GM13976 (cell line): ENCODE data around the gene RHOU.

Source experiments
- DNase-seq: peaks from one replicate; pipeline ENCODE4 v3.0.0; 2012; ENCODE audit warnings: low spot score
- in situ Hi-C: fragments of 300-500 bp; cut with MboI; formaldehyde crosslinking; loops from one replicate; pipeline ENCODE4 v1.12.0; 2022; ENCODE audit warnings: low sequenced_read_pairs, mixed read lengths, inconsistent platforms; ENCODE audit not compliant: unreplicated experiment
- TF ChIP-seq, protein P1 (sequence below): IDR thresholded peaks from 2 replicates; pipeline ENCODE4 v1.5.1; 2012; ENCODE audit warnings: borderline replicate concordance, mild to moderate bottlenecking; ENCODE audit not compliant: insufficient read depth; ENCODE audit errors: extremely low read depth, missing control alignments, control extremely low read depth

RHOU gene

DNA sequence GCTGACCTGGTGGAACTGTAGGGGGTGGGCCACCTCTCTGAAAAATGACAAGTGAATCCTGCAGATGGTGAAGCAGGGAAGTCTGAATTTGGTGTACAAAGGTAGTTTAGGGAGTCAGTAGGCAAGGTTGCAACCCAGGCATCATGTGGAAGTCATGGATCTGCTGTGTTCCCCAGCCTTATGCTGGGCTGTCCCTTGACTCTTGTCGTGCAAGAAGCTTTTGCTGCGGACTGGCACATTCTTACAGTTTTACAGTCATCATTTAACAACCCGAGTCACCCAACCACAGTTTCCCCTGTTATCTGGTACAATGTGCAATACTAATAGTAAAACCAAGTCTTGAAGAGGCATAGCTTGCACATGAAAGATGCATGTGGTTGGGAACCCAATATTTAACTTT, 13.2 kb downstream of the RHOU start:
- TF ChIP-seq, protein P1, sequence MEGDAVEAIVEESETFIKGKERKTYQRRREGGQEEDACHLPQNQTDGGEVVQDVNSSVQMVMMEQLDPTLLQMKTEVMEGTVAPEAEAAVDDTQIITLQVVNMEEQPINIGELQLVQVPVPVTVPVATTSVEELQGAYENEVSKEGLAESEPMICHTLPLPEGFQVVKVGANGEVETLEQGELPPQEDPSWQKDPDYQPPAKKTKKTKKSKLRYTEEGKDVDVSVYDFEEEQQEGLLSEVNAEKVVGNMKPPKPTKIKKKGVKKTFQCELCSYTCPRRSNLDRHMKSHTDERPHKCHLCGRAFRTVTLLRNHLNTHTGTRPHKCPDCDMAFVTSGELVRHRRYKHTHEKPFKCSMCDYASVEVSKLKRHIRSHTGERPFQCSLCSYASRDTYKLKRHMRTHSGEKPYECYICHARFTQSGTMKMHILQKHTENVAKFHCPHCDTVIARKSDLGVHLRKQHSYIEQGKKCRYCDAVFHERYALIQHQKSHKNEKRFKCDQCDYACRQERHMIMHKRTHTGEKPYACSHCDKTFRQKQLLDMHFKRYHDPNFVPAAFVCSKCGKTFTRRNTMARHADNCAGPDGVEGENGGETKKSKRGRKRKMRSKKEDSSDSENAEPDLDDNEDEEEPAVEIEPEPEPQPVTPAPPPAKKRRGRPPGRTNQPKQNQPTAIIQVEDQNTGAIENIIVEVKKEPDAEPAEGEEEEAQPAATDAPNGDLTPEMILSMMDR: no peak
- no peak for DNase-seq
- in situ Hi-C loops: no loop called here

DNA sequence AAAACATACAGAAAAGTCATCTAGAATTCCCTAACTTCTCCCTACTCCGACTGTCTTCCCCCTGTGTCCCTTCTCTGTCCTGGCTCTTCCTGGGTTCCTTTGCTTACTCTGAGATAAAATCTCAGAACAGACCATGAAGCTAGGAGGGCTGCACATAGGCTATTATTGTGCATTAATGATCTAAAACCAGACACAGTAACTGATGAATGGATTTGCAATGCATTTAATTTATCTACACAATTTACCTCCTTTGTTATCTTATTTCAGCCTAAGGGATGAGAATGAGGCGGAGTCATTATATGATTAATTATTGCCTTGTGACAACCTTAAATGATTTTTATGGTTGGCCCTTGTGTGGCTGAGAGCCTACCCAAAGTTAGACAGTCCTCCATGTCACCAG, 14.5 kb downstream of the RHOU start:
- no peak for DNase-seq
- in situ Hi-C loops: no loop called here
- TF ChIP-seq, protein P1: no peak

DNA sequence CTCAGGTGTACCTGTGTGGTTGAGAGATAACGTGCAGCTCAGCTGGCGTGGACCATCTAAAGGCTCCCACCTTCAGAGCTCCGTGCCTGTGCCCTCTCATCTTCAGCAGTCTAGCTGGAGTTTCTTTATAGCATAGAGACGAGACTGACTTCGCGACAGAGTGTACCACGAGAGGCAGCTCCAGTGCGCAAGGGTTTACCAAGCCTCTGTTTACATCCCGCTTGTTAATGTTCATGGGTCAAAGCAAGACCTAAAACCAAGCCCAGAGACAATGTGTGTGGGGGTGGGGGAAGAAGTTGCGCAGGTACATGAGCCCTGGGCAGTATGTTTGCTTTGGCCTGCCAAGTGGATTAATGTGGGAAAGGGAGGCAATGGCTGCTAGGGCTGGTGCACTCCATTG, 15.6 kb downstream of the RHOU start:
- in situ Hi-C loops: no loop called here
- no peak for DNase-seq
- TF ChIP-seq, protein P1: no peak

DNA sequence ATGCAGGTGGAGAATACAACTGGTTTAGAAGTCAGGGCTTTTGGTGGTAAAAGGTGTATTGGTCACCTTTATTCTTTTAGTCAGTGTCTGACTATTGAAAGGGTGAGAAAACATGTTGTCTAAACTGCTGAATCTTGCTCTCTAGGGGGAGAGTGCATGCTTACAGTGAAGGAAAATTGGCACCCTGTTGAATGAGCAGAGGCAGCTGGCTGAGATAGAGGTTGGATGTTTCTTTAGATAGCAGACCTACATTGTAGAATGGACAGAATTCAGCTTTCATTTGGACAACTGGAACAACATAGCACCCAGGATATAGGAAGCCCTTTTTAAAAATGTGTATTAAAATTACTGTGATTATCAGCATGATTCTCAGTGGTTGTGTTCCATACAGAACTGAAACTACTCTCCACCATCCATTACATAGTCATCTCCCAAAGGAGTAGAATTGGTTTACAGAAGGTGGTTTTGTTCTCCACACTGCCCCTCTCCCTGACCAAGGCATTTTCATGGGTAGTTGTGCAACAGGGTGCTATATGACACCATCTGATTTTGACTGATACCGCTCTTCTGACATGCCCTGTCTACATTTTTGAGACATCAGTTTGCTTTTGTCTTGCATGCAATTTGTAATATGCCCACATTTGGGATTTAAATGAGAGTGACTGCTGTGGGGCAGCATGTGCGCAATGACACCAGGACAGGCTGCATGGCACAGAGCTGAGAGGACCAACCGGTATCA, 16.2 kb downstream of the RHOU start:
- no peak for DNase-seq
- TF ChIP-seq, protein P1: no peak
- in situ Hi-C loops: no loop called here

DNA sequence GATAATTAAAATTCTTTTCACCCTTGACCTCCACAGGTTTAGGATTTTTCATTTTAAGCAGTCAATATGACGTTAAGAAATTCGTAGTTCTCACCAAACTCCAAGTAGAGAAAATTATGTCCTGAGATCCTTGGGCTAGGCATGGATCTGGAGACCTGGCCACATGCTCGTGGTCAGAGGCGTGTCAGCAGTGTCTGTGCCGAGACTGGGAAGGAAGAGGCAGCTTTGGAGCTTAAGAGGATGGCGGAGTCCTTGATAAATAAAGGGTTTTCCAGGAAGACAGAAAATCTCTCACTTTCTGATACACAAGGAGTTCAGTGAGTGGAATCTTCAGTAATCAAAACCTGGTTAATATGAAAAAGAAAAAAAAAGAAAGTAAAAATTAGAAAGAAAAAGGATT, 17.0 kb downstream of the RHOU start:
- no peak for DNase-seq
- TF ChIP-seq, protein P1: no peak
- in situ Hi-C loops: no loop called here

DNA sequence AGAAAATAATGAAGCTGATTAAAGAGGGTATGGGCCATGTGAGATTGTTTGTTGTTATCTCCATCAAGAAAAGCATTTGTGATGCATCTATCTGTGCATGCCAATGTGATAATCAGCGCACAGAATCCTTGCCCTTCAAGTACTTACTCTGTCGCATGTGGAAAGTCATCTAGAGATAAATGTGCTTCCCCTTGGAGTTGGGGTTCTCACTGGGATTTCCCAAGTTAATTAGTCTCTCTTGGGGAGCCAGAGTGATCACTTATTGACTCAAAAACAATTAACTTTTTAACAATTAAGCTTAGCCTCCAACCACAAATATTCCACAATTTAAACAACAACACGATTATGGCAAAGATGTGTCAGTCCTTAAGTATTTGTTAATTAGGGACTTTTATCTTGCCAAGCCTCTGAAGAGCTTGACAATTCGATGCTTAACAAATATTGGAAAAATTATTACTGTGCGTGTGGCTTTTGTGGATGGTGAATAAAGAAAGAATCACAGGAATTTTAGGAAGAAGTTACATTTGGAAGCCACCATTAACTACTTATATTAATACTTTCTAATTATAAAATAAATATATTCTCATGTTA, 17.5 kb downstream of the RHOU start:
- in situ Hi-C loops: no loop called here
- DNase-seq: no peak
- TF ChIP-seq, protein P1: no peak
